Measurements from ENCODE around the gene ABCC5. TPM values are rescaled to one million over a fixed set of nuclear protein-coding genes. Genes with fewer than 3 reads are reported as not detected.

Gene ABCC5
- total RNA-seq, 1 experiment from 2014 or later = 35.1 TPM

GRCh38 chr3:183898028-183898431, 119.7 kb downstream of the ABCC5 start:
- POLR2A ChIA-PET = interaction anchor here (0.6 to 1.0 kb wide), 2 partner anchors 116 to 255 kb away, joined by 3 to 4 read pairs; no protein-coding TSS in a partner anchor
- no peaks in the 10 kb centered on the region for H3K9me3 ChIP-seq (ENCODE audit: control insufficient read depth, insufficient read depth, low read depth, low read length)
- intact Hi-C loops (cut with micrococcal nuclease; ENCODE audit: unreplicated experiment) (loop anchor here (5.0 to 10.0 kb wide), 2 partner anchors 237 to 389 kb away; partner anchors contain the start of gene EIF2B5), in situ Hi-C loops (cut with HindIII; ENCODE audit: low pct_unique_long_range_greater_than_20kb, low sequenced_read_pairs) (no loop called here)
- no TSS peak for BruUV-seq (replicated peaks)
- no peak overlapping the region for H3K4me3 ChIP-seq (ENCODE audit: low read depth in 2 of 2, low read length in 2 of 2)
- no peaks in the 10 kb centered on the region for H3K27me3 ChIP-seq (ENCODE audit: control insufficient read depth, insufficient read depth, low read length)
- TF ChIP-seq SIN3A (IDR thresholded peaks at IDR 0.05; ENCODE audit: borderline replicate concordance, insufficient read depth, low read depth, low read length) = no peak
- TF ChIP-seq, protein P1, sequence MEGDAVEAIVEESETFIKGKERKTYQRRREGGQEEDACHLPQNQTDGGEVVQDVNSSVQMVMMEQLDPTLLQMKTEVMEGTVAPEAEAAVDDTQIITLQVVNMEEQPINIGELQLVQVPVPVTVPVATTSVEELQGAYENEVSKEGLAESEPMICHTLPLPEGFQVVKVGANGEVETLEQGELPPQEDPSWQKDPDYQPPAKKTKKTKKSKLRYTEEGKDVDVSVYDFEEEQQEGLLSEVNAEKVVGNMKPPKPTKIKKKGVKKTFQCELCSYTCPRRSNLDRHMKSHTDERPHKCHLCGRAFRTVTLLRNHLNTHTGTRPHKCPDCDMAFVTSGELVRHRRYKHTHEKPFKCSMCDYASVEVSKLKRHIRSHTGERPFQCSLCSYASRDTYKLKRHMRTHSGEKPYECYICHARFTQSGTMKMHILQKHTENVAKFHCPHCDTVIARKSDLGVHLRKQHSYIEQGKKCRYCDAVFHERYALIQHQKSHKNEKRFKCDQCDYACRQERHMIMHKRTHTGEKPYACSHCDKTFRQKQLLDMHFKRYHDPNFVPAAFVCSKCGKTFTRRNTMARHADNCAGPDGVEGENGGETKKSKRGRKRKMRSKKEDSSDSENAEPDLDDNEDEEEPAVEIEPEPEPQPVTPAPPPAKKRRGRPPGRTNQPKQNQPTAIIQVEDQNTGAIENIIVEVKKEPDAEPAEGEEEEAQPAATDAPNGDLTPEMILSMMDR (IDR thresholded peaks at IDR 0.05) = peak; percentile 19; the same call in 1 of the 2 replicates
- no peak for TF ChIP-seq POLR2AphosphoS5 (IDR thresholded peaks at IDR 0.05; ENCODE audit: low read depth, low read length)
- no peak for TF ChIP-seq TCF7L2 (IDR thresholded peaks at IDR 0.05; ENCODE audit: low read depth, low read length)
- no peak for ATAC-seq
- H3K4me1 ChIP-seq (ENCODE audit: control insufficient read depth, insufficient read depth, low read length) = no peaks in the 10 kb centered on the region
- H3K27ac ChIP-seq (ENCODE audit: low read length) = no peak overlapping the region
- CTCF ChIA-PET = interaction anchor here (0.9 kb wide), 1 partner anchor 30 kb away, joined by 3 read pairs; no protein-coding TSS in a partner anchor
- no peaks in the 10 kb centered on the region for H3K36me3 ChIP-seq (ENCODE audit: control insufficient read depth, insufficient read depth, low read length)
- no peak for DNase-seq (ENCODE audit: low read depth, low spot score)

- no TSS peak for BruUV-seq (replicated peaks)
- no peaks in the 10 kb centered on the region for H3K36me3 ChIP-seq (ENCODE audit: control insufficient read depth, insufficient read depth, low read length)
- TF ChIP-seq, protein P1 (IDR thresholded peaks at IDR 0.05) = no peak
- TF ChIP-seq REST (IDR thresholded peaks at IDR 0.05; ENCODE audit: insufficient read depth in 1 of 2, low read depth in 2 of 2, low read length in 1 of 2) = no peak
- no peak for TF ChIP-seq TCF7L2 (IDR thresholded peaks at IDR 0.05; ENCODE audit: low read depth, low read length)
- no peak for TF ChIP-seq POLR2AphosphoS5 (IDR thresholded peaks at IDR 0.05; ENCODE audit: low read depth, low read length)
- TF ChIP-seq SIN3A (IDR thresholded peaks at IDR 0.05; ENCODE audit: borderline replicate concordance, insufficient read depth, low read depth, low read length) = no peak
- ATAC-seq (no peak), DNase-seq (ENCODE audit: low read depth, low spot score) (no peak)
- ChIA-PET CTCF (interaction anchor here (2.6 kb wide), 1 partner anchor 118 kb away, joined by 11 read pairs; no protein-coding TSS in a partner anchor), POLR2A (interaction anchor here (0.6 to 1.0 kb wide), 2 partner anchors 117 to 255 kb away, joined by 3 to 4 read pairs; no protein-coding TSS in a partner anchor)
- H3K27me3 ChIP-seq (ENCODE audit: control insufficient read depth, insufficient read depth, low read length) = no peaks in the 10 kb centered on the region
- in situ Hi-C loops (cut with HindIII; ENCODE audit: low pct_unique_long_range_greater_than_20kb, low sequenced_read_pairs) (no loop called here), intact Hi-C loops (cut with micrococcal nuclease; ENCODE audit: unreplicated experiment) (loop anchor here (5.0 to 10.0 kb wide), 2 partner anchors 237 to 390 kb away; partner anchors contain the start of gene EIF2B5)
- no peak overlapping the region for H3K27ac ChIP-seq (ENCODE audit: low read length)
- no peaks in the 10 kb centered on the region for H3K4me1 ChIP-seq (ENCODE audit: control insufficient read depth, insufficient read depth, low read length)
- no peak overlapping the region for H3K4me3 ChIP-seq (ENCODE audit: low read depth in 2 of 2, low read length in 2 of 2)
- no peaks in the 10 kb centered on the region for H3K9me3 ChIP-seq (ENCODE audit: control insufficient read depth, insufficient read depth, low read depth, low read length)
These were observed 120.1 kb downstream of the ABCC5 start for GRCh38 chr3:183897606-183898005.
